Measurements from ENCODE around the gene TRAK1.

GRCh38 chr3:42162462-42162861 is 71.3 kb downstream of the TRAK1 start:
- TF ChIP-seq POLR2A (IDR thresholded peaks at IDR 0.05; ENCODE audit: low read length) (no peak), GATA1 (IDR thresholded peaks at IDR 0.05; ENCODE audit: low read depth, low read length) (no peak)
